WTC11 (cell line): ENCODE results near the gene EEFSEC. TPM values are rescaled to one million over a fixed set of nuclear protein-coding genes. Genes with fewer than 3 reads are reported as not detected.

Source experiments
- ATAC-seq: fragments of 200-7000 bp; cut with Tn5 transposase; 2 replicates; pipeline ENCODE4 v1.10.0; 2021; ENCODE audit warnings: mild to moderate bottlenecking, moderate library complexity
- CTCF ChIA-PET: fragments of 300-600 bp; sonication (Branson Sonifier 250); formaldehyde crosslinking; loops from one replicate; lab custom pipeline; 2021; ENCODE audit warnings: antibody characterized with exemption; lab: Charles Lee
- POLR2A ChIA-PET: fragments of 350-600 bp; sonication (Branson Sonifier 250); formaldehyde crosslinking; loops from one replicate; lab custom pipeline; 2021; ENCODE audit warnings: antibody characterized with exemption; lab: Charles Lee
- DNase-seq: peaks from one replicate; pipeline ENCODE4 v3.0.0; 2021; ENCODE audit warnings: low spot score
- H3K27ac Mint-ChIP-seq: 2 replicates; pipeline ENCODE4 v1.8.0; 2021; ENCODE audit warnings: mixed read lengths
- H3K27me3 Mint-ChIP-seq: 2 replicates; pipeline ENCODE4 v1.8.0; 2021; ENCODE audit warnings: low read depth, mild to moderate bottlenecking, moderate library complexity, mixed read lengths
- H3K36me3 Mint-ChIP-seq: 2 replicates; pipeline ENCODE4 v1.8.0; 2021; ENCODE audit warnings: mixed read lengths
- H3K4me1 Mint-ChIP-seq: 2 replicates; pipeline ENCODE4 v1.8.0; 2022; ENCODE audit warnings: mixed read lengths
- H3K4me3 Mint-ChIP-seq: 2 replicates; pipeline ENCODE4 v1.8.0; 2021; ENCODE audit warnings: mild to moderate bottlenecking, moderate library complexity, mixed read lengths
- H3K9me3 Mint-ChIP-seq: 2 replicates; pipeline ENCODE4 v1.8.0; 2021; ENCODE audit warnings: mixed read lengths
- ARID4B ChIP-seq: sonication (generic); formaldehyde crosslinking; IDR thresholded peaks from 2 replicates; pipeline ENCODE4 v1.8.0; 2023; ENCODE audit warnings: missing genetic modification reagents, mild to moderate bottlenecking, borderline replicate concordance
- ATF3 ChIP-seq: sonication (generic); formaldehyde crosslinking; conservative IDR thresholded peaks from 2 replicates; pipeline ENCODE4 v1.8.1; 2022; ENCODE audit warnings: mild to moderate bottlenecking, missing genetic modification reagents
- CBFB ChIP-seq: sonication (generic); formaldehyde crosslinking; IDR thresholded peaks from 2 replicates; pipeline ENCODE4 v1.8.1; 2022; ENCODE audit warnings: mild to moderate bottlenecking, low read depth, missing genetic modification reagents
- ERG ChIP-seq: fragments of 250-450 bp; sonication (Bioruptor Pico); IDR thresholded peaks from 2 replicates; pipeline ENCODE4 v1.8.0; 2021; ENCODE audit warnings: mild to moderate bottlenecking
- FOXK1 ChIP-seq: sonication (generic); formaldehyde crosslinking; IDR thresholded peaks from 2 replicates; pipeline ENCODE4 v1.8.0; 2022; ENCODE audit warnings: mild to moderate bottlenecking, moderate library complexity, missing genetic modification reagents
- FOXP1 ChIP-seq: sonication (generic); formaldehyde crosslinking; IDR thresholded peaks from 2 replicates; pipeline ENCODE4 v1.8.0; 2022; ENCODE audit warnings: missing genetic modification reagents, mild to moderate bottlenecking, moderate library complexity, borderline replicate concordance
- GRHL2 ChIP-seq: fragments of 250-450 bp; sonication (Bioruptor Pico); IDR thresholded peaks from 2 replicates; pipeline ENCODE4 v1.8.0; 2022; ENCODE audit warnings: mild to moderate bottlenecking, moderate library complexity; ENCODE audit not compliant: insufficient replicate concordance, severe bottlenecking
- IRF1 ChIP-seq: sonication (generic); formaldehyde crosslinking; IDR thresholded peaks from 2 replicates; pipeline ENCODE4 v1.8.0; 2023; ENCODE audit warnings: missing genetic modification reagents
- JUN ChIP-seq: sonication (generic); formaldehyde crosslinking; IDR thresholded peaks from 2 replicates; pipeline ENCODE4 v1.8.0; 2023; ENCODE audit warnings: mild to moderate bottlenecking, missing genetic modification reagents
- MYBL2 ChIP-seq: sonication (generic); formaldehyde crosslinking; IDR thresholded peaks from 2 replicates; pipeline ENCODE4 v1.8.1; 2023; ENCODE audit warnings: mild to moderate bottlenecking, moderate library complexity, missing genetic modification reagents
- PREB ChIP-seq: sonication (generic); formaldehyde crosslinking; IDR thresholded peaks from 2 replicates; pipeline ENCODE4 v1.8.1; 2022; ENCODE audit warnings: mild to moderate bottlenecking, missing genetic modification reagents, moderate library complexity, borderline replicate concordance
- RELA ChIP-seq: sonication (generic); formaldehyde crosslinking; IDR thresholded peaks from 2 replicates; pipeline ENCODE4 v1.8.1; 2022; ENCODE audit warnings: missing genetic modification reagents, mild to moderate bottlenecking, borderline replicate concordance
- SMAD3 ChIP-seq: sonication (generic); formaldehyde crosslinking; IDR thresholded peaks from 2 replicates; pipeline ENCODE4 v1.8.0; 2022; ENCODE audit warnings: missing genetic modification reagents, mild to moderate bottlenecking, borderline replicate concordance
- SMAD4 ChIP-seq: sonication (generic); formaldehyde crosslinking; IDR thresholded peaks from 2 replicates; pipeline ENCODE4 v1.8.0; 2022; ENCODE audit warnings: mild to moderate bottlenecking, missing genetic modification reagents
- ZNF138 ChIP-seq: sonication (generic); formaldehyde crosslinking; conservative IDR thresholded peaks from 2 replicates; pipeline ENCODE4 v1.8.1; 2022; ENCODE audit warnings: mild to moderate bottlenecking, moderate library complexity, missing genetic modification reagents
- ZNF281 ChIP-seq: sonication (generic); formaldehyde crosslinking; IDR thresholded peaks from 2 replicates; pipeline ENCODE4 v1.8.0; 2023; ENCODE audit warnings: mild to moderate bottlenecking, missing genetic modification reagents
- ZNF423 ChIP-seq: fragments of 250-450 bp; sonication (Bioruptor Pico); IDR thresholded peaks from 2 replicates; pipeline ENCODE4 v2.1.2; 2022; ENCODE audit warnings: mild to moderate bottlenecking, moderate library complexity
- ZNF671 ChIP-seq: fragments of 250-450 bp; sonication (Bioruptor Pico); IDR thresholded peaks from 2 replicates; pipeline ENCODE4 v1.8.0; 2021; ENCODE audit warnings: mild to moderate bottlenecking
- total RNA-seq: library from RNA; stranded (reverse); gene quantifications from 3 replicates; pipeline ENCODE4 v1.2.3, GENCODE V29; 2021
- TF ChIP-seq, protein P1 (sequence below): sonication (generic); formaldehyde crosslinking; IDR thresholded peaks from 2 replicates; pipeline ENCODE4 v1.8.1; 2022; ENCODE audit warnings: low read depth, missing genetic modification reagents, borderline replicate concordance
- TF ChIP-seq, protein P2 (sequence below): fragments of 250-450 bp; sonication (Bioruptor Pico); IDR thresholded peaks from 2 replicates; pipeline ENCODE4 v2.1.2; 2022; ENCODE audit warnings: mild to moderate bottlenecking, moderate library complexity

The EEFSEC gene
- total RNA-seq, 1 experiment from 2014 or later: 13.7 TPM

DNA sequence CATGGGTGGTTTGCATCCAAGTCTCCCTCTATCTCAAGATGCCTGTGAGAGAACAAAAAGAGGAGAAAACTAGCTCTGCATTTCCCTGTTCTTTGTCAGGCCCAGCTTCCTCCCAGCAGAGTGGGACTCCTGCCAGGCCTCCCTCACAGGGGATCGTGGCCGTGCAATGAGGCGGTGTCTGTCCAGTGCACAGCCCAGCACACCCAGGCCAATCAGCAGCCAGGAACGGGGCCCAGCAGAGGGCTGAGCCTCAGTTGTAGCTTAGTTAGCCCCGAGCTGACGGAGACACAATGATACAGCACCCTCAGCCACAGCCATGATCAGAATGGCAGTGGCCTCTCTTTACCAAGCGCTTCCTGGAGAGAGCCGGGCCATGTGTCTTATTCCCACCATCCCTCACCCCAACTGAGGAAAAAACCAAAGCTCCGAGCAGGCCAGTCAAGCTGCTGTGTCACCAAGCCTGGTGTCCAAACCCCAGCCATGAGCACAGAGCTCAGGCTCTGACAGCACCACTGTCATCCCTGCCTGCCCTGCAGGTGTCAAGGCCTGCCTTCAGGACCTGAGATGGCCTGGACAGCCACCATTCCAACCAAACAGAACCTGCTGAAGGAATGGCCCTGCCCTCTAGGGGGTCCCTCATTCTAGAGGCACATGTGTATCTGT lies 242.3 kb downstream of the EEFSEC start (continued):
- TF ChIP-seq ZNF138 (CRISPR knock-in tag) (no peak), ERG (no peak), CBFB (no peak), GRHL2 (CRISPR knock-in tag) (no peak)

GRCh38 chr3:128397484-128397883 lies 244.2 kb downstream of the EEFSEC start:
- DNase-seq (no peak), ATAC-seq (no peak)
- Mint-ChIP-seq H3K36me3 (no peaks in the 10 kb centered on the region), H3K9me3 (no peaks in the 10 kb centered on the region), H3K27me3 (no peaks in the 10 kb centered on the region; the same call in 1 of the 2 replicates), H3K4me3 (no peak overlapping the region), H3K4me1 (peaks cover 7% of the 10 kb centered on the region; the same call in 1 of the 2 replicates), H3K27ac (no peak overlapping the region)
- no peak for TF ChIP-seq ATF3 (CRISPR knock-in tag)
- TF ChIP-seq FOXK1 (CRISPR knock-in tag): no peak
- no peak for TF ChIP-seq SMAD4
- TF ChIP-seq IRF1 (CRISPR knock-in tag): no peak
- TF ChIP-seq ARID4B: no peak
- no peak for TF ChIP-seq ZNF281 (CRISPR knock-in tag)
- no peak for TF ChIP-seq FOXP1 (CRISPR knock-in tag)
- TF ChIP-seq ZNF671 (CRISPR knock-in tag): no peak
- TF ChIP-seq MYBL2: no peak
- TF ChIP-seq, protein P1, sequence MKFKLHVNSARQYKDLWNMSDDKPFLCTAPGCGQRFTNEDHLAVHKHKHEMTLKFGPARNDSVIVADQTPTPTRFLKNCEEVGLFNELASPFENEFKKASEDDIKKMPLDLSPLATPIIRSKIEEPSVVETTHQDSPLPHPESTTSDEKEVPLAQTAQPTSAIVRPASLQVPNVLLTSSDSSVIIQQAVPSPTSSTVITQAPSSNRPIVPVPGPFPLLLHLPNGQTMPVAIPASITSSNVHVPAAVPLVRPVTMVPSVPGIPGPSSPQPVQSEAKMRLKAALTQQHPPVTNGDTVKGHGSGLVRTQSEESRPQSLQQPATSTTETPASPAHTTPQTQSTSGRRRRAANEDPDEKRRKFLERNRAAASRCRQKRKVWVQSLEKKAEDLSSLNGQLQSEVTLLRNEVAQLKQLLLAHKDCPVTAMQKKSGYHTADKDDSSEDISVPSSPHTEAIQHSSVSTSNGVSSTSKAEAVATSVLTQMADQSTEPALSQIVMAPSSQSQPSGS: no peak
- TF ChIP-seq, protein P2, sequence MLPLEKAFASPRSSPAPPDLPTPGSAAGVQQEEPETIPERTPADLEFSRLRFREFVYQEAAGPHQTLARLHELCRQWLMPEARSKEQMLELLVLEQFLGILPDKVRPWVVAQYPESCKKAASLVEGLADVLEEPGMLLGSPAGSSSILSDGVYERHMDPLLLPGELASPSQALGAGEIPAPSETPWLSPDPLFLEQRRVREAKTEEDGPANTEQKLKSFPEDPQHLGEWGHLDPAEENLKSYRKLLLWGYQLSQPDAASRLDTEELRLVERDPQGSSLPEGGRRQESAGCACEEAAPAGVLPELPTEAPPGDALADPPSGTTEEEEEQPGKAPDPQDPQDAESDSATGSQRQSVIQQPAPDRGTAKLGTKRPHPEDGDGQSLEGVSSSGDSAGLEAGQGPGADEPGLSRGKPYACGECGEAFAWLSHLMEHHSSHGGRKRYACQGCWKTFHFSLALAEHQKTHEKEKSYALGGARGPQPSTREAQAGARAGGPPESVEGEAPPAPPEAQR (CRISPR knock-in tag): no peak
- no peak for TF ChIP-seq PREB
- TF ChIP-seq JUN (CRISPR knock-in tag): no peak
- no peak for TF ChIP-seq SMAD3 (CRISPR knock-in tag)
- TF ChIP-seq RELA (CRISPR knock-in tag): no peak
- TF ChIP-seq ZNF423 (CRISPR knock-in tag): no peak
- ChIA-PET POLR2A (no interaction called here), CTCF (interaction anchor here (1.3 kb wide), 1 partner anchor 100 kb away, joined by 4 read pairs; no protein-coding TSS in a partner anchor)
